GM12872 (cell line): Measurements from ENCODE around the gene TMX4.
A peak's percentile ranks its signal among the peaks of the same experiment; 100 is the strongest.

Source experiments
- CTCF ChIP-seq: IDR thresholded peaks from 3 replicates; pipeline ENCODE4 v1.5.1; 2011; ENCODE audit warnings: low read depth, mild to moderate bottlenecking, low read length, moderate library complexity; ENCODE audit not compliant: insufficient read depth

The TMX4 gene

GRCh38 chr20:8036771-8037170 lies 17.2 kb upstream of the TMX4 start:
- no peak for TF ChIP-seq CTCF

GRCh38 chr20:8033151-8033841 lies 13.7 kb upstream of the TMX4 start:
- no peak for TF ChIP-seq CTCF

- TF ChIP-seq CTCF, result no peak
Observed at GRCh38 chr20:8032499-8032898, 12.9 kb upstream of the TMX4 start.

- TF ChIP-seq CTCF, result no peak
Observed at GRCh38 chr20:8021541-8022269, 2.1 kb upstream of the TMX4 start.

GRCh38 chr20:8020314-8021079 lies 936 bp upstream of the TMX4 start:
- no peak for TF ChIP-seq CTCF

GRCh38 chr20:8019998-8020247 lies 362 bp upstream of the TMX4 start:
- TF ChIP-seq CTCF, result no peak

GRCh38 chr20:8018958-8019245 lies 659 bp downstream of the TMX4 start:
- TF ChIP-seq CTCF, result peak; percentile 6; the same call in 1 of the 3 replicates
